Endometrium (tissue), 2 donors: ENCODE measurements around the gene KCNH4.
"Not testable (repeated sequence)": the region's sequence is repeated elsewhere in the genome, so short reads cannot be mapped to it uniquely, and the experiment has no call there.

Experiments used
- FAIRE-seq: peaks from 2 replicates; lab custom pipeline; 2012; peaks lifted over from hg19 to GRCh38; lab: Jason Lieb, UNC
- donor health status: control.
- donor health status: control.

Gene KCNH4

GRCh38 chr17:42178817-42179216 is 2.1 kb downstream of the KCNH4 start:
- no peak for FAIRE-seq

GRCh38 chr17:42177684-42178083 is 3.3 kb downstream of the KCNH4 start:
- FAIRE-seq, result no peak

DNA sequence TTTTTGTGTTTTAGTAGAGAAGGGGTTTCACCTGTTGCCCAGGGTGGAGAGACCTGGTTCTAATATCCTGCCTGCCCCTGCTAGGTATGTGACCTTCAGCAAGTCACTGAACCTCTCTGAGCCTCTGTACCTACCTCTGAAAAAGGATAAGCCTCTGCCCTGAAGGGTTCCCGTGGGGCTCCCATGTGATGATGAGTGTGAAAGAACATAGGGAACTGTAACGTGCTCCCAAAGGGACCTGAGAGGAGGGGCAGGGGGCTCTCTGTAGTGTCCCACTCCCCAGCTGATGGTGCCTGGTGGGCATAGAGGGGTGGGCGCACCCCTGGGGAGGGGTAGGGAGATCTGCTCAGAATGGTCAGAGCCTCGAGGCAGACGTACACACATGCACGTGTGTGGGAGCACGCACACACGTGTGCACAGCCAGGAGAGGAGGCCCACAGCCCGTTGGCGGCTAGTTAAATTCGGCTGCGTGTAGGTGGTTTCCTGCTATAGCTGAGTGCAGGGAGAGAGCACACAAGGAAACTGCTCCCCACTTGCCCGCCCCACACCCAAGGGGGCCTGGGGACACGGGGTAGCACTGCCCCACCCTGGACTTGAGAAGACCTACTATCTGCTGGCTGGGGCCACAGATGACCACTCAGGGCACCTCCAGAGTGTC is 6.7 kb downstream of the KCNH4 start:
- no peak for FAIRE-seq

DNA sequence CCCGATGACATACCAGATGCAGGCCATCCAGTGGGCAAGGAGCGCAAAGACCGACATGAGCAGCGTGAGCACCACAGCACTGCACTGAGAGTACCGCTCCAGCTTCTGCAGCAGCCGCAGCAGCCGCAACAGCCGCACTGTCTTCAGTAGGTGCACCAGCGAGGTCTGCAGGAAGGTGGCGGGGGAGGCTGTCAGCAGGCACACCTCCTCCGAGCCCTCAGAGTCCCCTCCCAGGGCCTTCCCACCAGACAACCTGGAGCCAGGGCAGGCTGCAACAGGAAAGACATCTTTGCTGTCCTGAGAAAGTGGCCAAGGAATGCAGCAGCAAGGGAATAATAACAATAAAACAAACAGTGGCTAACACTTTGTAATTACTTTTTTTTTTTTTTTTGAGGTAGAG is 9.1 kb downstream of the KCNH4 start:
- FAIRE-seq, result no peak

DNA sequence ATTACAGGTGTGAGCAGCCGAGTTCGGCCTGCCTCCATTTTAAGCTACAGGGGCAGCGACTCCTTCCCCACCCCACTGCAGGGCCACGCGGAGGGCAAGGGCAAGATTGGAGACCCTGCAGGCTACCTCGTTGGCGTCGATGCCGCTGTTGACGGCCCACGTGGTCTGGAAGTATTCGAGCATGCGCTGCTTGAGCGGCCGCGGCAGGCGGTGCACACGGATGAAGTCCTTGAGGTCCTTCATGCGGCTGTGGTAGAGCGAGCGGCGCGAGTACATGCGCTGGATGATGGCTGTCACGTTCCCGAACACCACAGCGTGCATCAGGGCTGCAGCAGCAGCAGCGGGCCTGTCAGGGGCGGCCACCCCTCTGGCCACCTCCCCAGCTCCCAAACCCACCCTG is 11.6 kb downstream of the KCNH4 start:
- FAIRE-seq, result no peak

GRCh38 chr17:42167807-42168206 is 13.1 kb downstream of the KCNH4 start:
- FAIRE-seq, result no peak

DNA sequence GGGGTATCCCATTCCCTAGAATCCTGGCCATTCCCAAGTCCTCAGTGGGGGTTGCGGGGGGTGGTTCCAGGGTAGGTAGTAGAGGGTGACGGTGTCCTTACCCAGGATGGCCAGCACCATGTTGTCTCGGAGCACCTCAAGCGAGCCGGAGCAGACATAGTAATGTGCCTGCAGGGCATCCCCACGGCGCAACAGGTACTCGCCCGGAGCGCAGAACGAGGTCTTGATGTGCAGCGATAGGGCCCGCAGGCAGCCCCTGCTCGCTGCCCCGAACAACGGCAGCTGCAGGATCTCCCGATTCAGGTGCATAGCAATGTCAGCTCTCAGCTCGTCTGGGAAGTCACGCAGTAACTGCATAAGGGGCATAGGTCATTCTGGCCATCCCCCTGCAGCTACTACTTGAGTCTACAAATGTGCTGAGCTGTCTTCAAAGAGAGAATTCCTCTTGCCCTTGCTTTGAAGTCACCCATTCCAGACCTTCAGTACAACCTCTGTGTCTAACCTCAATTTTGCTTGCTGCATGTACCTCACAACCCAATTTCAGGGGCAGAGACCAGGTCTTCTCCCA is 14.7 kb downstream of the KCNH4 start:
- FAIRE-seq, result no peak

GRCh38 chr17:42165751-42166150 is 15.2 kb downstream of the KCNH4 start:
- no peak for FAIRE-seq

GRCh38 chr17:42163696-42164407 is 17.1 kb downstream of the KCNH4 start:
- no peak for FAIRE-seq

DNA sequence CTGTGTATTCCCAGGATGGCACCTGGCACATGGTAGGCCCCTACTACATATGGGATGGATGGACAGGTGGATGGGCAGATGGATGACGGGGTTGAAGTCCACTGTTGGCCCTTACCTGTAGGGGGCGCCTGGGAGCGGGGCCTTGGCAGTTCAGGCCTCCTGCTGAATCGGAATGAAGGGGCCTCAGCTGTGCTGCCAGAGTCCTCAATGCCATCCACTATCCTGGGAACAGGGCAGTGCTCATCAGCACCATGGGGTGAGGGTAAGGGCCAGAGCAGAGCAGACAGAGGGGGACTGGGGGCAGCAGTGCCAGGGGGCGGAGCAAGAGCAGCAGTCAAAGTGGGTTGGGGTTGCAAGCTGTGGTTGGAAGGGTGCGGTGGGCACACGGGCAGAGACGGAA is 17.8 kb downstream of the KCNH4 start:
- no peak for FAIRE-seq

- no peak for FAIRE-seq
Observed at GRCh38 chr17:42160531-42160910, 20.4 kb downstream of the KCNH4 start.

- no peak for FAIRE-seq
Observed at GRCh38 chr17:42159796-42160530, 21.0 kb downstream of the KCNH4 start.

DNA sequence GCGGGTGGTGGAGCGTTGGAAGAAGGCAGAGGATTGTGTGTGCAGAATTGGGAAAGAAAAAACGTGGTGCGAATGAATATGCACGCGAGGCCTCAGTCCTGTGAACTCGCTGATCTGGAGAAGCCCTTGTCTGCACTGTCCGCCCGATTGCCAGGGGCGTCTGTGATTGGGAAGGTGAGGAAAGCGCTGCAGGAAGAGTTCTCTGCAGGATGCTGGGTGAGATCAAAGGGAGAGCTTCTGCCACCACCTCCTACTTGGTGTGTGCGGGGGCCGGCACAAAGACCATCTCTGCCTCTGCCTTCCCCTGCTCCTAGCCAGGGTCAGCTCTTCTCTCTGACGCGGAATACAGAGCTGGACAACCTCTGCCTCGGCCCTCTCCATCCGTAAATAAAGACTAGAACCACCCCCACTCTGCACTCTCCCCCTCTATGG is 25.3 kb downstream of the KCNH4 start:
- FAIRE-seq, result no peak

GRCh38 chr17:42153919-42154742 is 26.8 kb downstream of the KCNH4 start:
- FAIRE-seq, result no peak

- FAIRE-seq, result no peak
Observed at GRCh38 chr17:42146911-42147607, 33.9 kb downstream of the KCNH4 start.

- not testable (repeated sequence) for FAIRE-seq
Observed at GRCh38 chr17:42143138-42143537, 37.8 kb downstream of the KCNH4 start.

DNA sequence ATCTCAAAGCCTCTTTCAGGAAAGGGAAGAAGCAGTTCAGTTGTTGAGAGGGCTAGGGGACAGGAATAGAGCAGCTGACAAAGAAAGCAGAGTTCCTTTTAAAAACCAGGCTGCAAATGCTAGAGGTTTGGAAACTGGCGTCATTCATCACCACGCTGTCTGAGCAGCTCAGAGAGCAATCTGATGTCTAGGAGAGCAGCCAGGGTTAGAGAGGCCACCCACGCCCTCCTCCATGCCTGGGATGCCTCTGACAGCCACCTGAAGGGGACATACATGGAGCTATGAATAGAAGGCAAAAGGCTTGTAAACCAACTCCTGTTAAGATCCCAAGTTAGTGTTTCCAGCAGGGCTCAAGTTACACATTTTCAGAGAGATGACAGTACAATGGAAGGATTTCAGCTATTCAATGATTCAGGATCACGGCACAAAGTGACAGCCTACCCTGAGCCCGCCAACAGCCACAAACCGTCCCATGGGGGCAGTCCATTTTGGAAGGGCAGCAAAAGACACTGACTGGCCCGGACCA is 38.5 kb downstream of the KCNH4 start:
- no peak for FAIRE-seq

DNA sequence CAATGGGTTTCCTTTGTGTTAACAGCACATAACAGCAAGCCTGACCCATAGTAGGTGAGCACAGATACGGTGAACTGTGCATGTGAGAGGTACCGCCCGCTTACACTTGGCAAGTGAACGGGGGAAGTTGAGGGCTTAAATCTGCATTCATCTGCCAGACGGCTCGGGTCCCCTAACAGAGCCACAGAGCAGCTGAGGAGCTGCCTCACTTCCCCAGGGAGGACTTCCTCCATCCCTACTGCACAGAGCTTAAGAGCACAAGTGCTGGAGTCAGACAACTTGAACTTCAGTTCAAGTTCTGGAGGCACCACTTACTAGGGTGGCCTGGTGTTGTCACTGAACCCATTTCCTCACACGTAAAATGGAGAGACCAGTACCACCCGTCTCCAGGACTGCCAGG is 39.6 kb downstream of the KCNH4 start:
- no peak for FAIRE-seq

GRCh38 chr17:42140690-42141089 is 40.3 kb downstream of the KCNH4 start:
- not testable (repeated sequence) for FAIRE-seq

DNA sequence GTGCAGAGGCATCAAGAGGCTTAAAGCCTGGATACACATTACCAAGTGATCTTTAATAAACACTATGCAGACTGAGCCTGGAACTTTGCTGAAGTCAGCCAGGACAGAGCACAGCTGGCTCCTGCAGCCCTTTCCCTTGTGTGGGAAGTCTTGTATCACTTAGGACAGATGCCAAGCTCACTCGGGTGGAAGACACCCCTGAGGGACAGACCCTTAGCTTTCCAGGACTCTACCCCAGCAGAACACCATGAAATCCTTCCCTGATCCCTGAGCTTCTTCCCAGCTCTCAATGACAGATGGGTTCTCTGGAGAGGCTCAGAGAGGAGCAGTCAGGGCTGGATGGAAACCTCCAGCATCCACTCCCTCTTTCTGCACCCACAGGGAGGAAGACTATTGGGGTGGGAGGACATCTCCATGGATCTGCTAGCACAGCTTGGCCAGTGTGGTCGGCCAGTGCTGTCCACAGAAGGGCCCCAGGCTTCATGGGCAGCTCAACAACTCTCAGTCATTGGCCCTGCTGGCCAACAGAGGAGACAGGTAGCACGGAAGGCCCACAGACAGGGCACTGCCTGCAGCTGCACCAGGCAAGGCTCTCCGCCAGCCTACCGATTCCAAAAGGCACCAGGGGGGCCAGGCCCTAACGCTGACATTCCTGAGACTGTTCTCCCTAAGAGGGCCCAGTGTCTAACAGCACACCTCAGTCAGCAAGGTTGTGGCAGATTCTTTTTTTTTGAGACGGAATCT is 42.0 kb downstream of the KCNH4 start:
- no peak for FAIRE-seq
